Fibroblast of lung (primary cell): Measurements from ENCODE around the gene ACADVL.

Experiments used
- EZH2 ChIP-seq: IDR thresholded peaks from 2 replicates; pipeline ENCODE4 v1.5.1; 2012; ENCODE audit warnings: low read length, control low read depth, mild to moderate bottlenecking; ENCODE audit errors: missing control alignments
- TF ChIP-seq, protein P1 (sequence below), 2 donors: IDR thresholded peaks in 1 of 2; conservative IDR thresholded peaks in 1 of 2; 1 replicate in 1 of 2; 2 replicates in 1 of 2; pipeline ENCODE4 v1.5.1; 2011 to 2012; ENCODE audit warnings: low read length in 2 of 2, control low read depth in 1 of 2, inconsistent platforms in 1 of 2, low read depth in 1 of 2, mild to moderate bottlenecking in 1 of 2

DNA sequence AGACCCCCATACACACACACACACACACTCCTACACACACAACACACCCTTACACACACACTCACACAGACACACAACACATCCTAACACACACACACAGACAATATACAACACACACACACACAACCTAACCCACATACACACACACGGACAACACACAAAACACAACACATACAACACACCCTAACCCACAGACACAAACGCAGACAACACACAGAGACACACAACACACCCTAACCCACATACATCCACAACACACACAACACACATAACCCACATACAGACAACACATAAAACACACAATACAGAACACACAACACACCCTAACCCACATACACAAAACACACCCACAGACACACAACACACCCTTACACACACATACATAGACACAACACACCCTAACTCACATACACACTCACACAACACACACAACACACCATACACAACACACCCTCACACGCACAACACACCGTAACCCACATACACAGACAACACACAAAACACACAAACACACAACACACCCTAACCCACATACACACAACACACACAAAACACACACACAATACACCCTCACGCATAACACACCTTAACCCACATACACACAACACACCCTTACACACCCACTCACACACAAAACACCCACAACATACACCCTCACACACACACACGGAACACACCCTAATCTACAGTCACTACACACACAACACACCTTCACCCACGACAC is 45.0 kb upstream of the ACADVL start:
- TF ChIP-seq, protein P1, sequence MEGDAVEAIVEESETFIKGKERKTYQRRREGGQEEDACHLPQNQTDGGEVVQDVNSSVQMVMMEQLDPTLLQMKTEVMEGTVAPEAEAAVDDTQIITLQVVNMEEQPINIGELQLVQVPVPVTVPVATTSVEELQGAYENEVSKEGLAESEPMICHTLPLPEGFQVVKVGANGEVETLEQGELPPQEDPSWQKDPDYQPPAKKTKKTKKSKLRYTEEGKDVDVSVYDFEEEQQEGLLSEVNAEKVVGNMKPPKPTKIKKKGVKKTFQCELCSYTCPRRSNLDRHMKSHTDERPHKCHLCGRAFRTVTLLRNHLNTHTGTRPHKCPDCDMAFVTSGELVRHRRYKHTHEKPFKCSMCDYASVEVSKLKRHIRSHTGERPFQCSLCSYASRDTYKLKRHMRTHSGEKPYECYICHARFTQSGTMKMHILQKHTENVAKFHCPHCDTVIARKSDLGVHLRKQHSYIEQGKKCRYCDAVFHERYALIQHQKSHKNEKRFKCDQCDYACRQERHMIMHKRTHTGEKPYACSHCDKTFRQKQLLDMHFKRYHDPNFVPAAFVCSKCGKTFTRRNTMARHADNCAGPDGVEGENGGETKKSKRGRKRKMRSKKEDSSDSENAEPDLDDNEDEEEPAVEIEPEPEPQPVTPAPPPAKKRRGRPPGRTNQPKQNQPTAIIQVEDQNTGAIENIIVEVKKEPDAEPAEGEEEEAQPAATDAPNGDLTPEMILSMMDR (conservative IDR thresholded peaks at IDR 0.05 in 1 of 2, IDR thresholded peaks at IDR 0.05 in 1 of 2; ENCODE audit: low read depth in 1 of 2, low read length in 2 of 2), result no peak
- TF ChIP-seq EZH2, result no peak
